ENCODE data around the gene ELK4. TPM values are rescaled to one million over a fixed set of nuclear protein-coding genes. Genes with fewer than 3 reads are reported as not detected.

Gene ELK4
- total and polyA plus RNA-seq, 2 of the 4 experiments (the other 2 are of a cell fraction): 4.6 to 11.3 TPM

DNA sequence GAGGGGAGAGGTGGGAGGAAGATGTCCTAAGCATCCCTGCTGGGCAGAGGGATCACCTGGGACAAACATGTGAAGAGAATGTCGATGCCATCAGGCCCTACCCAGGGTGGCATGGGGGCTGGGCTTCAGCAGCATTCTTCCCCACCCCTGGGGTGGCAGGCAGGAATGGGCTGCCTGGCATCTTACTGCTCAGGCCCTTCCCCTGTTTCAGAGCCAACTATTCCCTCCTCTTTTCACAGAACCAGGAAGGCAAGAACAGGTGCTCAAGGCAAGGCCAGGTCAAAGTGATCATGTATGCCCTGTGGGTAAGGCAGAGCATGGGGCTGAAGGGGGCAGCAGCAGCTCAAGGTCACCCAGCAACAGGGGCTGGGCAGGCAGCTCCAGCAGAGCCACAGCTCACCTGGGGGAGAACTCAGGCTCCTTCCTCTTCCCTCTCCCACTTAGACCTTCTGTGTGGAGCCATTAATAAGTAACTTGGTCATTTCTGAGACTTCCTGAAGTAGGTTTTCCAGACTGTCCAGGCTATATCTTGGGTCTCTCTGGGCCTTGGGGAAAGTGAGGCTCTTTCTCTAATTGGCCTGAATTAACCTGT is 56.4 kb downstream of the ELK4 start:
- H4K8ac ChIP-seq (ENCODE audit: low read depth in 2 of 2, low read length in 2 of 2): no peak overlapping the region
- no peak overlapping the region for H3K27ac ChIP-seq (ENCODE audit: insufficient read depth, low read length)
- no peak for TF ChIP-seq MXI1 (IDR thresholded peaks at IDR 0.05; ENCODE audit: borderline replicate concordance, low read depth, low read length)
- TF ChIP-seq FOS (IDR thresholded peaks at IDR 0.05; ENCODE audit: low read depth, low read length): no peak
- TF ChIP-seq CEBPB (IDR thresholded peaks at IDR 0.05; ENCODE audit: low read depth, low read length): no peak
- no peak for TF ChIP-seq SMC3 (IDR thresholded peaks at IDR 0.05; ENCODE audit: low read depth, low read length)
- TF ChIP-seq POLR2A (IDR thresholded peaks at IDR 0.05; ENCODE audit: low read depth, low read length): no peak
- TF ChIP-seq USF2 (IDR thresholded peaks at IDR 0.05; ENCODE audit: low read depth, low read length): no peak
- TF ChIP-seq RCOR1 (IDR thresholded peaks at IDR 0.05; ENCODE audit: insufficient replicate concordance, low read length): no peak
- no peak for TF ChIP-seq BHLHE40 (IDR thresholded peaks at IDR 0.05; ENCODE audit: low read depth, low read length)
- TF ChIP-seq MAZ (IDR thresholded peaks at IDR 0.05; ENCODE audit: borderline replicate concordance, low read depth, low read length): no peak
- TF ChIP-seq CHD1 (IDR thresholded peaks at IDR 0.05; ENCODE audit: low read depth, low read length): no peak
- TF ChIP-seq, protein P1, sequence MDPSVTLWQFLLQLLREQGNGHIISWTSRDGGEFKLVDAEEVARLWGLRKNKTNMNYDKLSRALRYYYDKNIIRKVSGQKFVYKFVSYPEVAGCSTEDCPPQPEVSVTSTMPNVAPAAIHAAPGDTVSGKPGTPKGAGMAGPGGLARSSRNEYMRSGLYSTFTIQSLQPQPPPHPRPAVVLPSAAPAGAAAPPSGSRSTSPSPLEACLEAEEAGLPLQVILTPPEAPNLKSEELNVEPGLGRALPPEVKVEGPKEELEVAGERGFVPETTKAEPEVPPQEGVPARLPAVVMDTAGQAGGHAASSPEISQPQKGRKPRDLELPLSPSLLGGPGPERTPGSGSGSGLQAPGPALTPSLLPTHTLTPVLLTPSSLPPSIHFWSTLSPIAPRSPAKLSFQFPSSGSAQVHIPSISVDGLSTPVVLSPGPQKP (IDR thresholded peaks at IDR 0.05; ENCODE audit: borderline replicate concordance, low read depth, low read length): no peak
- no peak for TF ChIP-seq MAFK (IDR thresholded peaks at IDR 0.05; ENCODE audit: low read depth, low read length)
- no peak for TF ChIP-seq NFE2L2 (IDR thresholded peaks at IDR 0.05; ENCODE audit: low read depth, low read length)
- TF ChIP-seq CTCF (conservative IDR thresholded peaks at IDR 0.05; ENCODE audit: low read depth, low read length): no peak
- no peak for TF ChIP-seq RAD21 (IDR thresholded peaks at IDR 0.05; ENCODE audit: low read length)
- no peak overlapping the region for H3K14ac ChIP-seq (replicated peaks; ENCODE audit: low read depth, low read length)
- H2BK120ac ChIP-seq (ENCODE audit: low read depth, low read length): no peak overlapping the region
- peaks cover 6% of the 10 kb centered on the region; the same call in 1 of the 2 replicates for H3K4me1 ChIP-seq (ENCODE audit: control insufficient read depth, insufficient read depth, low read length)
- H3K4ac ChIP-seq (ENCODE audit: low read depth, low read length): no peak overlapping the region
- H2AFZ ChIP-seq (replicated peaks; ENCODE audit: low read length, poor library complexity): no peak overlapping the region
- H3K9me3 ChIP-seq (ENCODE audit: control insufficient read depth, insufficient read depth, low read length): no peaks in the 10 kb centered on the region
- no peak overlapping the region for H2AK5ac ChIP-seq (ENCODE audit: low read depth, low read length)
- H3K9ac ChIP-seq (ENCODE audit: low read depth, low read length): no peak overlapping the region
- no peaks in the 10 kb centered on the region for H3K36me3 ChIP-seq (ENCODE audit: control insufficient read depth, insufficient read depth, low read length)
- dilution Hi-C loops (cut with HindIII; ENCODE audit: low sequenced_read_pairs, unreplicated experiment) (no loop called here), in situ Hi-C loops (cut with MboI; ENCODE audit: low sequenced_read_pairs) (no loop called here), intact Hi-C loops (cut with micrococcal nuclease) (no loop called here)
- H4K5ac ChIP-seq (ENCODE audit: low read depth, low read length): no peak overlapping the region
- BruUV-seq (replicated peaks): no TSS peak
- H3K18ac ChIP-seq (ENCODE audit: low read depth, low read length): no peak overlapping the region
- H3K27me3 ChIP-seq (ENCODE audit: control insufficient read depth, insufficient read depth, low read length): peaks cover 88% of the 10 kb centered on the region
- ATAC-seq (ENCODE audit: low read depth) (no peak), DNase-seq (no peak)
- peaks cover 3% of the 10 kb centered on the region; the same call in 1 of the 2 replicates for H3K9me1 ChIP-seq (ENCODE audit: insufficient read depth, low read length)
- H3K79me1 ChIP-seq (ENCODE audit: low read depth in 1 of 2, low read length in 2 of 2): no peaks in the 10 kb centered on the region
- no peak overlapping the region for H2AK9ac ChIP-seq (replicated peaks; ENCODE audit: low read depth, low read length, poor library complexity)
- no peak overlapping the region for H3K4me3 ChIP-seq (ENCODE audit: insufficient read depth, low read depth, low read length)
- H2BK15ac ChIP-seq (ENCODE audit: low read depth, low read length): no peak overlapping the region
- no CpG with 5 or more reads among the region's 1 CpG for WGBS, 2 experiments (ENCODE audit: extremely low coverage in 2 of 2, insufficient read length in 1 of 2)
- no peak overlapping the region for H3K23ac ChIP-seq (ENCODE audit: low read depth, low read length)
- H3K56ac ChIP-seq (ENCODE audit: extremely low read depth, insufficient read depth, low read length): no peak overlapping the region
- no peak overlapping the region for H2BK20ac ChIP-seq (ENCODE audit: low read depth, low read length)
- H2BK5ac ChIP-seq (ENCODE audit: low read depth, low read length, poor library complexity, severe bottlenecking): no peak overlapping the region
- ChIA-PET POLR2A (ENCODE audit: unreplicated experiment) (no interaction called here), CTCF (interaction anchor here (2.0 kb wide), 1 partner anchor 16 kb away, joined by 7 read pairs; no protein-coding TSS in a partner anchor)
- H3K4me2 ChIP-seq (ENCODE audit: low read depth, low read length): no peak overlapping the region
- no peak overlapping the region for H4K91ac ChIP-seq (ENCODE audit: insufficient read depth, low read depth, low read length)
- H4K20me1 ChIP-seq (ENCODE audit: insufficient read depth, low read length): no peaks in the 10 kb centered on the region; the same call in 1 of the 2 replicates
